HEK293T (cell line): ENCODE measurements around the gene SELENOO.

Experiments
- ARNT ChIP-seq: fragments of 450-650 bp; IDR thresholded peaks from 2 replicates; pipeline ENCODE4 v1.6.1; 2017; ENCODE audit warnings: mild to moderate bottlenecking
- BHLHE40 ChIP-seq: fragments of 450-650 bp; IDR thresholded peaks from 2 replicates; pipeline ENCODE4 v1.6.1; 2016; ENCODE audit warnings: mild to moderate bottlenecking, moderate library complexity, borderline replicate concordance
- CTBP1 ChIP-seq: fragments of 450-650 bp; IDR thresholded peaks from 2 replicates; pipeline ENCODE4 v1.6.1; 2016; ENCODE audit warnings: borderline replicate concordance
- ELF4 ChIP-seq: fragments of 450-650 bp; IDR thresholded peaks from 2 replicates; pipeline ENCODE4 v1.6.1; 2017; ENCODE audit warnings: antibody characterized with exemption
- FOXK2 ChIP-seq: fragments of 450-650 bp; IDR thresholded peaks from 2 replicates; pipeline ENCODE4 v1.6.1; 2016; ENCODE audit warnings: mild to moderate bottlenecking
- FOXM1 ChIP-seq: fragments of 450-650 bp; IDR thresholded peaks from 2 replicates; pipeline ENCODE4 v1.6.1; 2017; ENCODE audit warnings: mild to moderate bottlenecking, borderline replicate concordance
- HDGF ChIP-seq: fragments of 450-650 bp; IDR thresholded peaks from 2 replicates; pipeline ENCODE4 v1.6.1; 2017; ENCODE audit warnings: antibody characterized with exemption, borderline replicate concordance
- L3MBTL2 ChIP-seq: fragments of 450-650 bp; conservative IDR thresholded peaks from 2 replicates; pipeline ENCODE4 v1.6.1; 2016; ENCODE audit warnings: mild to moderate bottlenecking
- LEF1 ChIP-seq: fragments of 450-650 bp; IDR thresholded peaks from 2 replicates; pipeline ENCODE4 v1.6.1; 2017; ENCODE audit warnings: mild to moderate bottlenecking, borderline replicate concordance
- NFRKB ChIP-seq: fragments of 450-650 bp; IDR thresholded peaks from 2 replicates; pipeline ENCODE4 v1.6.1; 2016; ENCODE audit warnings: mild to moderate bottlenecking, moderate library complexity
- SP1 ChIP-seq: fragments of 450-650 bp; IDR thresholded peaks from 2 replicates; pipeline ENCODE4 v1.6.1; 2017
- SUZ12 ChIP-seq: fragments of 450-650 bp; IDR thresholded peaks from 2 replicates; pipeline ENCODE4 v1.6.1; 2016; ENCODE audit warnings: mild to moderate bottlenecking
- TARDBP ChIP-seq: fragments of 450-650 bp; IDR thresholded peaks from 2 replicates; pipeline ENCODE4 v1.6.1; 2016
- ZNF384 ChIP-seq: fragments of 450-650 bp; IDR thresholded peaks from 2 replicates; pipeline ENCODE4 v1.6.1; 2016

- no peak for TF ChIP-seq ELF4
- TF ChIP-seq CTBP1 = no peak
- no peak for TF ChIP-seq FOXM1
- TF ChIP-seq TARDBP = no peak
- TF ChIP-seq NFRKB = no peak
- no peak for TF ChIP-seq ARNT
- TF ChIP-seq ZNF384 = no peak
- no peak for TF ChIP-seq SP1
- TF ChIP-seq LEF1 = no peak
- no peak for TF ChIP-seq FOXK2
- no peak for TF ChIP-seq SUZ12
- no peak for TF ChIP-seq BHLHE40
- TF ChIP-seq L3MBTL2 = no peak
- no peak for TF ChIP-seq HDGF
Observed at GRCh38 chr22:50157709-50158375, 43.0 kb upstream of the SELENOO start.
